Fibroblast of skin of left quadriceps (primary cell): ENCODE measurements around the gene MRGPRD.
A peak's percentile ranks its signal among the peaks of the same experiment; 100 is the strongest.

Experiments used
- DNase-seq, 2 experiments: peaks; one replicate each; pipeline ENCODE4 v3.0.0-alpha.2; 2013; ENCODE audit warnings: low read depth in 2 of 2

MRGPRD gene

DNA sequence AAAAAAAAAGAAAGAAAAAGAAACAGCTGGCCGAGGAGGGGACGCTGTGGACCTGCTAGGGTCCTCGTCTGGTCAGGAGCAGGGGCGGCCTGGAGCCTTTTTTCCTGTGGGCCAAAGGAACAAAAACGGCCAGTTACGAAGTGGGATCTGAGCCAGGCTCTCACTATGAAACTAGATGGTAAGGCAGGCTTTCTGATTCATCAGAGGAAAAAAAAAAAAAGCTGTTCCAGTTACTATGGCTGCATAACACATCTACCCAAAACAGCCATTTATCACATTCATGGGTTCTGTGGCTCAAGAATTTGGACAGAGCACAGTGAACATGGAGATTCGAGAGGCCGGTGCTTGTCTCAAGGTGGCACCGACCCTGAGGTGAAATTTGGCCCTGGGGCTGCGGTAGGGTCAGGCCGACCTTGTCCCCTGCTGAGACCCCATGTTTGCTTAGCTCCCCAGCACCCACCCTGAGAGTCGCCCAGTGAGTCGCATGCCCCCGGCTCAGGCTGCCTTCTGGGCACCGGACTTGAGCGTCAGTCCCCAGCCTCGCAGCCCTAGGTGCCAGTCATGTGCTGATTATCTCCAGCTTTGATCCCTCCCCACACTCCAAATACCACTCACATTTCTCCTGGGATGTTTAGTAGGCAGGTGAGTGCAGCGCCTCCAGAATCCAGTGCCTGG lies 34.2 kb downstream of the MRGPRD start:
- DNase-seq: peak; percentile 34 to 46

GRCh38 chr11:68942751-68943271 lies 38.0 kb downstream of the MRGPRD start:
- DNase-seq: no peak

- DNase-seq: no peak
These were observed 38.6 kb downstream of the MRGPRD start for GRCh38 chr11:68942095-68942620.

DNA sequence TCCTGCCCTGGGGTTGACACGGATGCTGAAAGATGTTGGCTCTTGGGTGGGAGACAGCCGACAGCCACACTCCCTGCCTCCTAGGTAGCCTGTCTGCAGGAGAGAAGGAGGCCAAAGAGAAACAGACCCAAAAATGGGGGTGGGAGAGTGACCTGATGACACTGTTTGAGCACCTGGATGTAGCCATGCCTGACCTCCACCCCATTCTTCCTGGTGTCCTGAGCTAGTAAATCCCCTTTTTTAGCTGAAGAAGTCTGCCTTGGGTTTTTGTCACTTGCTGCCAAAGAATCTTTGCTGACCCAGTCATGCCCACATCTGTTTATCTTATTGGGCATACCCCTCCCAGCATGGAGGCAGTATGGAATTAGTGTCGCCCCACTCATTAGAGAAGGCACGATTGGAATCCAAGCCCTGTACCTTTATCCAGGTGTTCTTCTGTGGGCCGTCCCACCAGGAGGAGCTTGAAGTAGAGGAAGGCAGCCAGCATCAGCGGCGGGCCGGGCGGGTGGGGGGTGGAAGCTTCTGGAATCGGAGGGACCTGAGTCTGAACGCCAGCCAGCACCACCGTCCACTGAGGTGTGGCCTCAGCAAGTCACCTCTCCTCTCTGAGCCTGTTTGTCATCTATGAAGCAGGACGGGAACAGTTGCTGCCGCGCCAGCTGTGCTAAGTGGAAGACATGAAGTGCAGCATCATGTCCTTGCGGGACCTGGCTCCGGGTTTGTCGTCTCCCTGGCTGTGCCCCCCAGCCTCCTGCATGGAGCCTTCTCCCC lies 39.3 kb downstream of the MRGPRD start:
- no peak for DNase-seq

- DNase-seq: no peak
These were observed 40.0 kb downstream of the MRGPRD start for GRCh38 chr11:68940651-68941323.

- no peak for DNase-seq
These were observed 40.9 kb downstream of the MRGPRD start for GRCh38 chr11:68939583-68940555.

- no peak for DNase-seq
These were observed 41.8 kb downstream of the MRGPRD start for GRCh38 chr11:68938816-68939582.

- no peak for DNase-seq
These were observed 42.7 kb downstream of the MRGPRD start for GRCh38 chr11:68938088-68938487.

- no peak for DNase-seq
These were observed 43.8 kb downstream of the MRGPRD start for GRCh38 chr11:68936676-68937620.

DNA sequence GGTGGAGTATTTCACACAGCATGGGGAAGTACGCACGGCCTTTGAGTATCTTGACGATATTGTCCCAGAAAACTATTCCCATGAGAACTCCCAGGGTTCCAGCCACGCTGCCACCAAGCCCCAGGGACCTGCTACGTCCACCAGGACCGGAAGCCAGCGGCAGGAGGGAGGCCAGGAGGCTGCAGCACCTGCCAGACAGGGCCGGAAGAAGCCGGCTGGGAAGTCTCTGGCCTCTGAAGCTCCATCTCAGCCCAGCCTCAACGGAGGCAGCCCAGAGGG lies 44.5 kb downstream of the MRGPRD start:
- no peak for DNase-seq

GRCh38 chr11:68935516-68936357 lies 45.0 kb downstream of the MRGPRD start:
- DNase-seq: no peak

DNA sequence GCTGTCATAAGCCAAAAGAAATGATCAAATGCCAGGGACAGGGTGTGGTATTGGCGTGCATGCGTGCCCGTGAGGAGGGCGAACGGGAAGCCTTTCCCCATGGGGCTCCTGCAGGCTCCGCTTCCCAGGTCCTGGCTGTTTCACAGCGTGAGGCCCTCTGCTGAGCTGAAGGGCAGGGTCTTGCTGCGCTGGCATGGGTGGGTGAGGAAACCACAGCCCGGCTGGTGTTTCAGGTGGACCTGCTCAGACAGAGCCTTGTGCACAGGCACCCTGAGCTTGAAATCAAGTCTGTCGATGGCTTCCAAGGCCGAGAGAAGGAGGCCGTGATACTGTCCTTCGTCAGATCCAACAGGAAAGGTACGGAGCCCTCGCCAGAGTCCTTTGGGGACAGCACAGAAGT lies 45.7 kb downstream of the MRGPRD start:
- DNase-seq: no peak

GRCh38 chr11:68934666-68935065 lies 46.1 kb downstream of the MRGPRD start:
- DNase-seq: no peak

- DNase-seq: no peak
These were observed 46.5 kb downstream of the MRGPRD start for GRCh38 chr11:68934321-68934645.

- DNase-seq: no peak
These were observed 47.0 kb downstream of the MRGPRD start for GRCh38 chr11:68933605-68934320.

- DNase-seq: no peak
These were observed 47.7 kb downstream of the MRGPRD start for GRCh38 chr11:68932933-68933577.

GRCh38 chr11:68932358-68932757 lies 48.4 kb downstream of the MRGPRD start:
- DNase-seq: no peak

DNA sequence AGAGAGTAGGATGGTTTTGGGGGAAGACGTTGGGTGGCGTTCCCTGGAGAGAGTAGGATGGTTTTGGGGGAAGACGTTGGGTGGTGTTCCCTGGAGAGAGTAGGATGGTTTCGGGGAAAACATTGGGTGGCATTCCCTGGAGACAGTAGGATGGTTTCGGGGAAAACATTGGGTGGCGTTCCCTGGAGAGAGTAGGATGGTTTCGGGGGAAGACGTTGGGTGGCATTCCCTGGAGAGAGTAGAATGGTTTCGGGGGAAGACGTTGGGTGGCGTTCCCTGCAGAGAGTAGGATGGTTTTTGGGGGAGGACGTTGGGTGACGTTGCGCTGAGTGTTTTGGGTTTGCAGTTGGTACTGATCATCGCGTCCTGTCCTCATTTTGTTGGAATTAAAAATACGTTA lies 48.9 kb downstream of the MRGPRD start:
- DNase-seq: no peak
